Ovary (tissue), 9 donors: Measurements from ENCODE around the gene UCK1. TPM values are rescaled to one million over a fixed set of nuclear protein-coding genes. Genes with fewer than 3 reads are reported as not detected.

Source experiments
- DNase-seq, 5 donors: peaks; one replicate each; pipeline ENCODE4 v3.0.0-alpha.2; 2019 to 2020
- H3K27ac ChIP-seq, 2 donors: fragments of 200-600 bp; one replicate each; pipeline versions ENCODE4 v1.5.1 to v1.8.0; 2019 to 2022
- H3K27me3 ChIP-seq: fragments of 200-600 bp; one replicate; pipeline ENCODE4 v1.8.0; 2022
- H3K36me3 ChIP-seq: fragments of 200-600 bp; sonication (generic); one replicate; pipeline ENCODE4 v1.5.1; 2019
- H3K4me1 ChIP-seq: one replicate; pipeline ENCODE4 v1.8.1; 2013; ENCODE audit warnings: mild to moderate bottlenecking, moderate library complexity; ENCODE audit not compliant: insufficient read depth
- H3K4me3 ChIP-seq: fragments of 200-600 bp; sonication (generic); one replicate; pipeline ENCODE4 v1.5.1; 2017
- H3K9me3 ChIP-seq, 2 donors: fragments of 200-600 bp in 1 of 2; sonication (generic) in 1 of 2; one replicate each; pipeline versions ENCODE4 v1.5.1 to v1.8.1; 2013 to 2019; ENCODE audit warnings: mild to moderate bottlenecking in 1 of 2, moderate library complexity in 1 of 2
- CTCF ChIP-seq, 3 donors: fragments of 450-650 bp in 2 of 3; fragments of 200-600 bp in 1 of 3; IDR thresholded peaks; one replicate each; pipeline versions ENCODE4 v1.5.1 to v1.8.0; 2016 to 2022; ENCODE audit warnings: antibody characterized with exemption in 3 of 3, mild to moderate bottlenecking in 1 of 3
- EP300 ChIP-seq: sonication (generic); formaldehyde crosslinking; IDR thresholded peaks from one replicate; pipeline ENCODE4 v1.6.1; 2017; ENCODE audit warnings: antibody characterized with exemption
- POLR2A ChIP-seq: fragments of 450-650 bp; IDR thresholded peaks from one replicate; pipeline ENCODE4 v1.6.1; 2017; ENCODE audit warnings: antibody characterized with exemption, mild to moderate bottlenecking, moderate library complexity
- WGBS, 3 donors: extraction: QIAGEN DNeasy Blood & Tissue Kit in 1 of 3; methylation state at CpG; one replicate each; pipeline versions ENCODE4 v1.1.5 to v1.1.7; 2013 to 2017; 5-methylcytosine and 5-hydroxymethylcytosine counted together
- intact Hi-C, 4 donors: fragments of 100-400 bp; cut with DNase I; formaldehyde crosslinking; loops; one replicate each; pipeline versions ENCODE4 v1.11.0 to v1.15.1; 2022 to 2023
- polyA plus RNA-seq, 2 donors: library from polyadenylated mRNA; stranded (reverse); fragments of 200-250 nt in 1 of 2; fragments of 350-450 nt in 1 of 2; fragmentation: Illumina TruSeq in 1 of 2; extraction: RNeasy Lipid Tissue Mini Kit (QIAGEN cat#74804) in 1 of 2; gene quantifications; one replicate each; pipeline ENCODE4 v1.2.3, GENCODE V29; 2013 to 2014
- total RNA-seq, 7 donors: library from RNA; depleted of rRNA in 2 of 7; stranded (reverse); fragments of >200 nt in 2 of 7; fragmentation: NEBNext Ultra II Directional in 3 of 7; extraction: Animal tissue kit (Norgen Biotek cat#: 25700) in 3 of 7; gene quantifications; one replicate each; pipeline versions ENCODE4 v1.1.0 to v1.2.4, GENCODE V29; 2016 to 2023
- donor health status: DM: no; HTN: no; CAD: no; lungs with moderate emphysema.
- donor health status: DM: no; HTN: no; CAD: no.
- donor health status: Bipolar disorder and iron deficiency.
- donor health status: DM: yes; HTN: yes; CAD: no.
- donor health status: DM: no; HTN: no; CAD: no.
- donor health status: DM: yes; HTN: yes; CAD: no.

UCK1 gene
- total and polyA plus RNA-seq, 9 donors: 19.8 to 37.9 (median 29.7) TPM

DNA sequence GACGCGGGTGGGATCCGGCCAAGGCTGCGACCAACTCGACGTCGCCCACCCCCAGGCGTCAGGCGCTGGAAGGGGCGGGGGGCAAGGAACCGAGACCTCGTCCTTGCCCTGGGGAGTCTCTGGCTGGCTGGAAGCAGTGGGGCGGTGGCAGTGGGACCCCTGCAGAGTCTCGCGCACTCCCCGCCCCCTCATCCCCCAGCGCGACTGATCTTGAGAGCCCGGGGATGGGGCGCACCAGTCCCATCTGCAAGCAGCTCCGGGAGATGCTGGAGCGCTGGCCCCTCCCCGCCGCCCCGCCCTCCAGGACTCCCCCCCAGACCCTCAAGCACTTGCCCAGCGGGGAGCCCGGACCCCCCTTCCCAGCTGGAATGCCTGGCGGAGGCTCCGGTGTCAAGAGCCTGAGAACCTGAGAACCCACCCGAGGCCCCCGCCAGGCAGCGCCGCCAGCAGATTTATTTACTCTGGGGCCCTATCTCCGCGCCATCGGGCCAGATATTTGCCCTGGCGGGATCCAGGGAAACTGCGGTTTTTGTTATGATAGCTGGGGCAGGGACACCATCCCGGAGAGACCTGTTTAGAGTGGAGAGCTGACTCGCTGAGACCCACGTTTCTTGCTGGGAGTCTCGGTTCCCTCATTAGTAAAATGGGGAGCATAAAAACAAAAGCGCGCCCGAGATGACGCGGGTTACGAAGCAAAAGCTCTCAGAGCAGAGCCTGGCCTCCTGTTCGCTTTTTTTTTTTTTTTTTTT is 15.4 kb upstream of the UCK1 start:
- Histone ChIP-seq H3K4me1 (peaks cover 3% of the 10 kb centered on the region), H3K36me3 (no peaks in the 10 kb centered on the region), H3K4me3 (no peak overlapping the region), H3K27ac (no peak overlapping the region), H3K27me3 (no peaks in the 10 kb centered on the region), H3K9me3 (peaks cover 3 to 10% of the 10 kb centered on the region in 2 donors)
- intact Hi-C loops: no loop called here
- TF ChIP-seq CTCF (IDR thresholded peaks at IDR 0.05): no peak
- no peak for TF ChIP-seq POLR2A
- no peak for TF ChIP-seq EP300
- no peak for DNase-seq
- WGBS, 3 donors: 1 to 3% (median 2%) methylated on average over 34 to 49 of the region's 49 CpGs

- intact Hi-C loops: no loop called here
- DNase-seq: no peak
- Histone ChIP-seq H3K27ac (no peak overlapping the region), H3K36me3 (no peaks in the 10 kb centered on the region), H3K4me3 (no peak overlapping the region), H3K4me1 (peaks cover 3% of the 10 kb centered on the region), H3K27me3 (no peaks in the 10 kb centered on the region), H3K9me3 (peaks cover 3 to 10% of the 10 kb centered on the region in 2 donors)
- TF ChIP-seq POLR2A: no peak
- no peak for TF ChIP-seq EP300
- TF ChIP-seq CTCF (IDR thresholded peaks at IDR 0.05): no peak
- WGBS, 3 donors: 2 to 5% (median 2%) methylated on average over 26 to 30 of the region's 30 CpGs
Measured at GRCh38 chr9:131545786-131546335, 14.8 kb upstream of the UCK1 start.

DNA sequence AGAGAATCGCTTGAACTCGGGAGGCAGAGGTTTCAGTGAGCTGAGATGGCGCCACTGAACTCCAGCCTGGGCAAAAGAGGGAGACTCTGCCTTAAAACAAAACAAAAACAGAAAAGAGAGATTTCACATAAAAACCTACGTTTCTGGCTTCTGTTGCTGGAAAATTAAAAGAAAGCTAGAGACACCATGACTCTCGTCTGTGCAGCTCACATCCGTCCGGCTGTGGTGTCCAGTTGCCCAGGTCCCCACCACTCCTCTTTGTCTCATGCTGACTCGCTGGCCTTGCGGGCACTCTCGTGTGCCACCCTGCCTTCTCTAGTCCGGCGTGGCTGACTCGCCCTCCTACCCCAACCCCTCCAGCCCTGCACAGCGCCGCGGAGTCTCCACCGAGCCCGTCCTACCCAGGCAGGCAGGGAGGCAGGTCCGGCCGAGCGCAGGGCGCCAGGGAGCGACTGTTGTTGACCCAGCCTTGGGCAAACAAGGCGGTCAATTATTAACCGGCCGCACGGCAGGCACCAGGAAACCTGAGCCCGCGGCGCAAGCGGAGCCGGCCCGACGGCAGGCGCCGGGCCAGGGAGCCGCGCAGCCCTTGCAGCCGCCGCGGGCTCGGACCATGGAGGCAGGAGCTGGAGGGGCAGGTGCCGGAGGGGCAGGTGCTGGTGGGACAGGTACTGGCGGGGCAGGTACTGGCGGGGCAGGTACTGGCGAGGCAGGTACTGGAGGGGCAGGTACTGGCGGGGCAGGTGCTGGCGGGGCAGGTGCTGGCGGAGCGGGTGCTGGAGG is 14.1 kb upstream of the UCK1 start, which contains the start of gene PRRT1B:
Gene PRRT1B, plus strand, starts transcription at position 521 of the 783 bp plus-strand sequence. Its CDS starts 93 bp downstream, at position 614.
- no peak for DNase-seq
- intact Hi-C loops: no loop called here
- Histone ChIP-seq H3K27me3 (no peaks in the 10 kb centered on the region), H3K36me3 (no peaks in the 10 kb centered on the region), H3K4me1 (peaks cover 3% of the 10 kb centered on the region), H3K9me3 (peaks cover 3 to 10% of the 10 kb centered on the region in 2 donors), H3K4me3 (no peak within 1 kb of the TSS), H3K27ac (no peak within 1 kb of the TSS)
- WGBS, 3 donors: 13 to 18% (median 16%) methylated on average over 44 to 50 of the region's 50 CpGs
- no peak for TF ChIP-seq EP300
- TF ChIP-seq CTCF (IDR thresholded peaks at IDR 0.05): no peak
- TF ChIP-seq POLR2A: no peak

DNA sequence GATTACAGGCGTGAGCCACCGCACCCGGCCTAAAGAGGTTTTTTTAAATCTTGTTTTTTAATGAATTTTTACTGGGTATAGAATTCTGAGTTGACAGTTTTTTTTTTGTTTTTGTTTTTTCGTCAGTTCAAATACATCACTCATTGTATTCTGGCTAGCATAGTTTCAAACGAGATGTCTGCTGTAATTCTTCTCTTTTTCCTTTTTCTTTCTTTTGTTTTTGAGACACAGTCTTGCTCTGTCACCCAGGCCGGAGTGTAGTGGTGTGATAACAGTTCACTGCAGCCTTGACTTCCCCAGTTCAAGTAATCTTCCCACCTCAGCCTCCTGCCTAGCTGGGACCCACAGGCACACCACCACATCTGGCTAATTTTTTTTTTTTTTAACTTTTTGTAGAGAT is 12.1 kb upstream of the UCK1 start:
- Histone ChIP-seq H3K9me3 (peaks cover 3 to 10% of the 10 kb centered on the region in 2 donors), H3K4me3 (no peak overlapping the region), H3K27ac (no peak overlapping the region), H3K36me3 (no peaks in the 10 kb centered on the region), H3K27me3 (no peaks in the 10 kb centered on the region), H3K4me1 (peaks cover 3% of the 10 kb centered on the region)
- intact Hi-C loops: no loop called here
- DNase-seq: no peak
- 85 to 91% (median 87%) methylated on average over 6 of the region's 6 CpGs for WGBS, 3 donors
- TF ChIP-seq POLR2A: no peak
- no peak for TF ChIP-seq EP300
